GM12865 (cell line): Measurements from ENCODE around the gene SEC11C.

ENCODE experiments used
- DNase-seq: peaks from one replicate; pipeline ENCODE4 v3.0.0; 2010; ENCODE audit warnings: low read depth
- H3K4me3 ChIP-seq: 2 replicates; pipeline ENCODE4 v1.5.1; 2011; ENCODE audit warnings: mild to moderate bottlenecking, low read depth, low read length, control low read depth
- CTCF ChIP-seq: IDR thresholded peaks from 2 replicates; pipeline ENCODE4 v1.5.1; 2011; ENCODE audit warnings: low read length, control low read depth, low read depth, inconsistent platforms; ENCODE audit not compliant: insufficient read depth; ENCODE audit errors: missing control alignments

The SEC11C gene

GRCh38 chr18:59156316-59156715 lies 16.6 kb downstream of the SEC11C start:
- DNase-seq, result no peak
- H3K4me3 ChIP-seq, result no peak overlapping the region
- no peak for TF ChIP-seq CTCF

DNA sequence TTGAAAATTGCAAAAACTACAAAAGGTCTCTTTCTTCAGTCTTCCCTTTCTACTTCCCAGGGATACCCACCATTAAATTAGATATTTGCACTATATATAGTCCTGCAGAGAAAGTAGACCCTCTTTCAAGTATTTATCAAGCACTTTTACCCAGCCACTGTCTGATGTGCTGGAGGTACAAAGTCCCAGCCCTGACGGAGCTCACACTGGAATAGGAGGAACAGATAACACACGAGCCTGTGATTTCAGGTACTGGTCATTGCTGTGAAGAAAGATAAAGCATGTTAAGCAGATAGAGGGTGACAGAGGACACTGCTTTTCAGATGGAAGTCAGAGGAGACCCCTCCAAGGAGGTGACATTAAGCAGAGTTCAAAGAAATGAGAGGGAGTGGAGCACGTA lies 19.6 kb downstream of the SEC11C start:
- H3K4me3 ChIP-seq, result no peak overlapping the region
- no peak for TF ChIP-seq CTCF
- no peak for DNase-seq

DNA sequence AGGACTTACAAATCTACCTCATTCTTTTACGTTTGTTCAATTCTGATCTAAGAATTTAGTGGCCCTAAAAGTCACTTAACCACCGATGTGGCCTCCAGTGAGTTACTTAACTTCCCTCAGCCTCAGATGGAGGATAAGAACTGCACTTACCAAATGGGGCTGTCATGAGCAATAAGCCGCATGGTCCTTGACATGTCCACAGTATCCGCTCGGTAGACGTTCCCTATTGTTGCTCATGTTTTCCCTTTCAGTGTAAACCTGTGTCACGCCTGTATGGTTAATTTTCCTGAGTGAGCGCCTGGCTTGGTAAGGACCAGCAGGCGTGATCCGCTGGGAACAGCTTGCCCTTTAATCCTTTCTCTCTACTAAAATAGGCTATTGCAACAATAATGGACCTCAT lies 20.3 kb downstream of the SEC11C start:
- no peak for DNase-seq

GRCh38 chr18:59172664-59173249 lies 33.1 kb downstream of the SEC11C start:
- H3K4me3 ChIP-seq, result no peak overlapping the region
- DNase-seq, result no peak
- no peak for TF ChIP-seq CTCF

More for the DNA sequence above, 20.3 kb downstream of the SEC11C start:
- no peak for TF ChIP-seq CTCF
- H3K4me3 ChIP-seq, result no peak overlapping the region

DNA sequence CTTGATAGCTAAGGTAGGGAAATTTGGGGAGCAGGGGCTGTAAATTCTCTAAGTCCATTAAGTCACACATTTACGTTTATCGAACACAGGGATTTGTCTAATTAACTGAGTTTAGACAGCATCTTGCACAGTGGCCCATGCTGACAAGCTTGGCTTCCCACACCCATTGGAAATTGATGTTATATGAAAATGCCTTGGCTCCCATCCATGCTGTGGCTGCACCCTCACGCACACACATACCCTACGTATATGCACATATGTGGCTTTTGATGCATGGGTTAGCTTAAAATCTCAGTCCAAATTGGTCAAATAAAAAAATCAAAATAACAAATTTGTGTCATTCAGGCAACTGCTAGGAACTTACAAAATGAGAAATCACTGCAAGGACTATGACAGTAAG lies 37.8 kb downstream of the SEC11C start:
- H3K4me3 ChIP-seq, result no peak overlapping the region
- no peak for DNase-seq
- TF ChIP-seq CTCF, result no peak

DNA sequence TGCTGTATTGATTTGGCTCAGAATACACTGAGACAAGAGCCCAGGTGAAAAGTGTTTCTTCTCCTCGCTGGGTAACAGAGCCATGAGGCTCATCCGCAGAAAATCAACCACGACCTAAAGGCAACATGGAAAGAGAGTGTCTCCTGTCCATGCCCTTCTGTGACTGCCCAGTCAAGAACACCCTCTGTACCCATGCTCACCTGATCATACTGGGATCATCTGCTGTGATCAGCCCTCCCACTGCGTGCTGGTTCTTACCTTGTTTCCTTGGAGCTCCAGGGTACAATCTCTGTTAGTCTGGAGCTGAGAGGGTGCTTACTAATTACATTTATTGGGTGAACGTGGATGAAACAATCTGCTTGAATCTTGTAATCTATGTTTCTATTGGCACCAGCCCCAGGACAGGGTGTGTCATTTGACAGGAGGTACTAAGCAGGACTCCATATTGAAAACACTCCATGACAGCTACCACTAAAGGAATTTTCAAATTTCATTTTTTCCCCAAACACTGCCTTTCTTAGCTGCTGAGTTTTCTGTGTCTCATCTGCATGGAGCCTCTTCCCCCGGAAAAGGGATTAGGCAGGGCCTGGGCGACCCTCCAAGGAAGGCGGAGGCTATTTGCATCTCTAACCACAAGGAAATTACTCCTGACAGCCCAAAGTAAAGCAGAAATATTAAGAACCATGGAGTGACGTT lies 40.6 kb downstream of the SEC11C start:
- no peak overlapping the region for H3K4me3 ChIP-seq
- no peak for DNase-seq
- no peak for TF ChIP-seq CTCF

GRCh38 chr18:59182673-59183072 lies 43.0 kb downstream of the SEC11C start:
- H3K4me3 ChIP-seq, result no peak overlapping the region
- TF ChIP-seq CTCF, result no peak
- no peak for DNase-seq
